Neural cell (in vitro differentiated cells): ENCODE data around the gene LAIR2. TPM values are rescaled to one million over a fixed set of nuclear protein-coding genes. Genes with fewer than 3 reads are reported as not detected.

Experiments used
- H2AFZ ChIP-seq: fragments of 200-600, 300-800 bp; sonication (generic), shearing (Covaris generic); 2 replicates; pipeline ENCODE4 v1.6.0; 2014; ENCODE audit warnings: low read depth, mild to moderate bottlenecking, antibody characterized with exemption, low read length, moderate library complexity
- H3F3A ChIP-seq: fragments of 200-600 bp; shearing (Covaris generic); 2 replicates; pipeline ENCODE4 v1.6.1; 2016; ENCODE audit warnings: mild to moderate bottlenecking, moderate library complexity, mixed read lengths, antibody characterized with exemption, low read length; ENCODE audit not compliant: insufficient read depth, poor library complexity, severe bottlenecking
- H3K27ac ChIP-seq: fragments of 200-600, 300-800 bp; sonication (generic), shearing (Covaris generic); 2 replicates; pipeline ENCODE4 v1.5.1; 2014; ENCODE audit warnings: mild to moderate bottlenecking, low read length, moderate library complexity
- H3K27me3 ChIP-seq: fragments of 300-800, 200-600 bp; sonication (generic), shearing (Covaris generic); 2 replicates; pipeline ENCODE4 v1.6.0; 2014; ENCODE audit warnings: mild to moderate bottlenecking, low read depth, low read length, moderate library complexity; ENCODE audit not compliant: insufficient read depth
- H3K36me3 ChIP-seq: fragments of 300-800, 200-600 bp; sonication (generic), shearing (Covaris generic); 2 replicates; pipeline ENCODE4 v1.5.1; 2014; ENCODE audit warnings: mild to moderate bottlenecking, antibody characterized with exemption, low read length, moderate library complexity; ENCODE audit not compliant: insufficient read depth
- H3K4me2 ChIP-seq: fragments of 300-800, 200-600 bp; sonication (generic), shearing (Covaris generic); 2 replicates; pipeline ENCODE4 v1.6.0; 2014; ENCODE audit warnings: mild to moderate bottlenecking, low read length
- H3K4me3 ChIP-seq: fragments of 300-800, 200-600 bp; sonication (generic), shearing (Covaris generic); 2 replicates; pipeline ENCODE4 v1.5.1; 2014; ENCODE audit warnings: mild to moderate bottlenecking, low read length, moderate library complexity
- H3K79me2 ChIP-seq: fragments of 200-600 bp; shearing (Covaris generic); replicated peaks from 2 replicates; pipeline ENCODE4 v1.6.0; 2014; ENCODE audit warnings: mild to moderate bottlenecking, low read length, moderate library complexity; ENCODE audit not compliant: insufficient read depth
- H3K9ac ChIP-seq: fragments of 300-800, 200-600 bp; sonication (generic), shearing (Covaris generic); 2 replicates; pipeline ENCODE4 v1.6.1; 2016; ENCODE audit warnings: mild to moderate bottlenecking, low read length, mixed read lengths
- H3K9me2 ChIP-seq: fragments of 200-600 bp; shearing (Covaris generic); 2 replicates; pipeline ENCODE4 v1.6.1; 2016; ENCODE audit warnings: mild to moderate bottlenecking, low read length, mixed read lengths; ENCODE audit not compliant: insufficient read depth
- H3K9me3 ChIP-seq: fragments of 200-600, 300-800 bp; sonication (generic), shearing (Covaris generic); 2 replicates; pipeline ENCODE4 v1.6.1; 2016; ENCODE audit warnings: mild to moderate bottlenecking, mixed run types, low read length, moderate library complexity, mixed read lengths
- H4K20me1 ChIP-seq: fragments of 200-600 bp; shearing (Covaris generic); 2 replicates; pipeline ENCODE4 v1.6.1; 2016; ENCODE audit warnings: mild to moderate bottlenecking, mixed run types; ENCODE audit not compliant: insufficient read depth
- CTCF ChIP-seq: fragments of 450-650 bp; IDR thresholded peaks from 2 replicates; pipeline ENCODE4 v1.5.1; 2014; ENCODE audit warnings: antibody characterized with exemption, mild to moderate bottlenecking, moderate library complexity; ENCODE audit not compliant: poor library complexity, severe bottlenecking
- EP300 ChIP-seq: fragments of 450-650 bp; conservative IDR thresholded peaks from 2 replicates; pipeline ENCODE4 v1.6.1; 2014; ENCODE audit warnings: antibody characterized with exemption, mild to moderate bottlenecking, moderate library complexity; ENCODE audit not compliant: poor library complexity, severe bottlenecking
- EZH2 ChIP-seq: fragments of 200-600, 300-800 bp; shearing (Covaris generic), sonication (generic); IDR thresholded peaks from 2 replicates; pipeline ENCODE4 v1.6.1; 2014; ENCODE audit warnings: antibody characterized with exemption, low read length, borderline replicate concordance, mild to moderate bottlenecking; ENCODE audit not compliant: insufficient read depth, poor library complexity, severe bottlenecking
- MXI1 ChIP-seq: fragments of 450-650 bp; conservative IDR thresholded peaks from 2 replicates; pipeline ENCODE4 v1.6.1; 2014; ENCODE audit warnings: antibody characterized with exemption, mild to moderate bottlenecking; ENCODE audit not compliant: poor library complexity, severe bottlenecking
- POLR2AphosphoS5 ChIP-seq: IDR thresholded peaks from 2 replicates; pipeline ENCODE4 v1.6.1; 2012
- RAD21 ChIP-seq: fragments of 450-650 bp; conservative IDR thresholded peaks from 2 replicates; pipeline ENCODE4 v1.6.1; 2014; ENCODE audit warnings: antibody characterized with exemption, mild to moderate bottlenecking, moderate library complexity
- REST ChIP-seq: IDR thresholded peaks from 2 replicates; pipeline ENCODE4 v1.6.1; 2012; ENCODE audit warnings: borderline replicate concordance
- SMC3 ChIP-seq: fragments of 450-650 bp; conservative IDR thresholded peaks from 2 replicates; pipeline ENCODE4 v1.6.1; 2014; ENCODE audit warnings: antibody characterized with exemption, mild to moderate bottlenecking, moderate library complexity; ENCODE audit not compliant: poor library complexity
- TAF1 ChIP-seq: IDR thresholded peaks from 2 replicates; pipeline ENCODE4 v1.6.1; 2012; ENCODE audit warnings: low read depth
- polyA plus RNA-seq: library from polyadenylated mRNA; depleted of rRNA; stranded (reverse); fragments of >200 nt; gene quantifications from 2 replicates; pipeline ENCODE4 v1.2.3, GENCODE V29; 2014

Gene LAIR2
- polyA plus RNA-seq, 1 donor from 2014 or later, result not detected

DNA sequence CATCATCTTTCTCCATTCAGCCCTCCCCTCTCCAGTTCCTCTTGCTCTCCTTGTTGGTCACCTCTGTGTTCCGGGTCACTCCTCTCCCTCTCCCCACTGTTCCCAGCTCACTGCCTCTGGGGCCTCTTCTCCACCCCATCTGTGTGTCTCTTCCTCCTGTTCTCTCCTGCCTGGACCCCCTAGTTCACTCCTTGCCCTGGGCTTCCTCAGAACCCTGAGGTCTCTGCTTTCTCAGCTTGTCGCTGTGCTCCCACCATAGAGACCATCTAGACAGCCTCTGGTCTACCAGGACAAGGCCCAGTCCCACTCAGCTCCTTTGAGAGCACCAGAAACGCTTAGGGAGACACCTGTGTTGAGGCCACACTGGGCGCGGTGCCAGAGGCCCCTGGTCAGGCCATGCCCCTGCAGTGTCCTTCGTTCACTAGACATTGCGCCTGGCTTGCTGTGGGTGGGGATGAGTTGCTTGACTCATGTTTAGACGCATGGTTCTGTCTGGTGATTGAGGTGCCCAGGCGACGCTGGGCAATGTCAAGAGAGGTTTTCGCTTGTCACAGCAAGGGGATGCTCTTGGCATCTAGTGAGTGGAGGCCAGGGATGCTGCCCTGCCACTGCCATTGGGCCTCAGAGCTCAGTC is 43.9 kb upstream of the LAIR2 start:
- Histone ChIP-seq H3K4me2 (no peak overlapping the region), H3K9ac (no peak overlapping the region), H3K36me3 (peaks cover 2% of the 10 kb centered on the region), H3F3A (no peaks in the 10 kb centered on the region), H3K4me3 (no peak overlapping the region), H3K9me2 (no peaks in the 10 kb centered on the region), H3K27me3 (peaks cover under 1% of the 10 kb centered on the region), H3K79me2 (no peaks in the 10 kb centered on the region), H4K20me1 (no peaks in the 10 kb centered on the region), H3K27ac (no peak overlapping the region), H3K9me3 (no peaks in the 10 kb centered on the region), H2AFZ (no peak overlapping the region)
- TF ChIP-seq CTCF, result no peak
- TF ChIP-seq REST, result no peak
- no peak for TF ChIP-seq EZH2
- TF ChIP-seq MXI1, result no peak
- TF ChIP-seq TAF1, result no peak
- no peak for TF ChIP-seq SMC3
- TF ChIP-seq RAD21, result no peak
- TF ChIP-seq POLR2AphosphoS5, result no peak
- TF ChIP-seq EP300, result no peak

DNA sequence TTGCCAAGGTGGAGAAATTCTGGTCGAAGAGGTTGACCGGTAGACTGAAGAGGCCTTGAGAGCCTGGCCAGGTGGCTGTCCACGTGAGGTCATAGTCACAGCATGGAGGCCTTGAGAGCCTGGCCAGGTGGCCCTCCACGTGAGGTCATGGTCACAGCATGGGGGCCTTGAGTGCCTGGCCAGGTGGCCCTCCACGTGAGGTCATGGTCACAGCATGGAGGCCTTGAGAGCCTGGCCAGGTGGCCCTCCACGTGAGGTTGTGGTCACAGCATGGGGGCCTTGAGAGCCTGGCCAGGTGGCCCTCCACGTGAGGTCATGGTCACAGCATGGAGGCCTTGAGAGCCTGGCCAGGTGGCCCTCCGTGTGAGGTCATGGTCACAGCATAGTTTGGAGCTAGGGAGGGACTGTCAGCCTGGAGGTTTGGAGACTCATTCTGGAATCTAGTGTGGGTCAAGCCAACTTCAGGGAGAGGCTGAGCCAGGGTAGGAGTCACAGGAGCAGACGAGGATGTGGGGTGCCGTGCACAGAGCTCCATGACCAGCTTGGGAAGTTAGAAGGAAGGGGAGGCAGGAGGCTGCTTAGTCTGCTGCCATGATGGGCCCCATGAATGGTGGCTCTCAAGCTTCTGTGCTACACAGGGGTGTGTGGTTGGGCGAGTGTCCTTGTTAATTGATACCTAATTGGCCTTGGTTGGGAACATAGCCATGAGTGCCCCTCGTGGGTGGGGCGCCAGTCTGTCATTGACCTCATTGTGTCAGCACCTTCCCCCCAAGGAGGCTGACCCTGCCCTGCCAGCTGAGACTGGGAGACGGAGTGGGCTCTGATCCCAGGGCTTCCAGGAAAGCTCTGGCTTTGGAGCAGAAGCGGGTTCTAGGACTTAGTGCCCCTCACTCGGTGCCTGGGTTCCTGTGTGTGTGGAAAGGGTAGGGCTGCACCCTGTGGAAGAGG is 43.1 kb upstream of the LAIR2 start:
- no peaks in the 10 kb centered on the region for H3K9me3 ChIP-seq
- no peak overlapping the region for H3K27ac ChIP-seq
- no peak overlapping the region for H3K4me2 ChIP-seq
- no peaks in the 10 kb centered on the region for H3K9me2 ChIP-seq
- TF ChIP-seq TAF1 (no peak), EP300 (no peak), RAD21 (no peak), SMC3 (no peak), REST (no peak), MXI1 (no peak), POLR2AphosphoS5 (no peak), EZH2 (no peak), CTCF (no peak)
- H3K27me3 ChIP-seq, result peaks cover 8% of the 10 kb centered on the region
- H3K79me2 ChIP-seq, result no peaks in the 10 kb centered on the region
- H3K36me3 ChIP-seq, result no peaks in the 10 kb centered on the region
- H3K9ac ChIP-seq, result no peak overlapping the region
- H3F3A ChIP-seq, result no peaks in the 10 kb centered on the region
- H4K20me1 ChIP-seq, result no peaks in the 10 kb centered on the region
- H2AFZ ChIP-seq, result no peak overlapping the region
- H3K4me3 ChIP-seq, result no peak overlapping the region
